Vagina (tissue), 2 donors: ENCODE measurements around the gene IL19.

Experiments used
- CTCF ChIP-seq, 3 experiments: fragments of 450-650 bp in 2 of 3; fragments of 200-600 bp in 1 of 3; sonication (generic) in 1 of 3; IDR thresholded peaks; one replicate each; pipeline ENCODE4 v1.5.1; 2017 to 2019; ENCODE audit warnings: antibody characterized with exemption in 3 of 3, mild to moderate bottlenecking in 2 of 3, moderate library complexity in 2 of 3
- POLR2A ChIP-seq, 2 donors: fragments of 450-650 bp; IDR thresholded peaks; one replicate each; pipeline ENCODE4 v1.6.1; 2017; ENCODE audit warnings: antibody characterized with exemption in 2 of 2, mild to moderate bottlenecking in 2 of 2, moderate library complexity in 2 of 2

- TF ChIP-seq POLR2A (IDR thresholded peaks at IDR 0.05) (no peak), CTCF (IDR thresholded peaks at IDR 0.05) (no peak)
Observed at GRCh38 chr1:206776229-206776628, 5.7 kb downstream of the IL19 start.
